Measurements from ENCODE around the gene TRAM2. TPM values are rescaled to one million over a fixed set of nuclear protein-coding genes. Genes with fewer than 3 reads are reported as not detected.

Gene TRAM2
- total RNA-seq, 4 donors from 2014 or later: 13.3 to 23.8 (median 18.5) TPM

- no peak for DNase-seq (ENCODE audit: extremely low spot score)
- Histone ChIP-seq H3K27me3 (no peaks in the 10 kb centered on the region), H3K36me3 (no peaks in the 10 kb centered on the region), H3K4me3 (no peak overlapping the region), H3K4me1 (peaks cover 94 to 100% (median 99%) of the 10 kb centered on the region in 4 donors), H3K9me3 (no peaks in the 10 kb centered on the region), H3K27ac (replicated peaks in 1 of 4) (peak overlapping the region in 1 of 4 donors; percentile 2)
- intact Hi-C loops (cut with DNase I): no loop called here
- WGBS: 69% methylated on average over 9 of the region's 9 CpGs
- TF ChIP-seq POLR2A (IDR thresholded peaks at IDR 0.05; ENCODE audit: low read depth): no peak
- TF ChIP-seq POLR2AphosphoS5 (IDR thresholded peaks at IDR 0.05): no peak
- no peak for TF ChIP-seq CTCF (IDR thresholded peaks at IDR 0.05)
- TF ChIP-seq EP300 (IDR thresholded peaks at IDR 0.05): no peak
Measured at GRCh38 chr6:52547647-52548352, 29.1 kb downstream of the TRAM2 start.

GRCh38 chr6:52546678-52547077, 30.2 kb downstream of the TRAM2 start:
- peaks cover 84 to 100% (median 97%) of the 10 kb centered on the region in 4 donors for H3K4me1 ChIP-seq
- 64% methylated on average over 3 of the region's 3 CpGs for WGBS
- no peaks in the 10 kb centered on the region for H3K27me3 ChIP-seq

GRCh38 chr6:52546192-52546591, 30.7 kb downstream of the TRAM2 start:
- Histone ChIP-seq H3K27me3 (no peaks in the 10 kb centered on the region), H3K4me3 (no peak overlapping the region), H3K27ac (replicated peaks in 1 of 4) (peak overlapping the region in 1 of 4 donors; percentile 10), H3K36me3 (no peaks in the 10 kb centered on the region), H3K4me1 (peaks cover 82 to 100% (median 97%) of the 10 kb centered on the region in 4 donors), H3K9me3 (no peaks in the 10 kb centered on the region)
- TF ChIP-seq CTCF (IDR thresholded peaks at IDR 0.05): no peak
- TF ChIP-seq POLR2AphosphoS5 (IDR thresholded peaks at IDR 0.05): no peak
- no peak for TF ChIP-seq POLR2A (IDR thresholded peaks at IDR 0.05; ENCODE audit: low read depth)
- TF ChIP-seq EP300 (IDR thresholded peaks at IDR 0.05): no peak
- intact Hi-C loops (cut with DNase I): no loop called here
- WGBS: 94% methylated on average over 1 of the region's 1 CpG
- DNase-seq (ENCODE audit: extremely low spot score): no peak

More at GRCh38 chr6:52546678-52547077, 30.2 kb downstream of the TRAM2 start:
- intact Hi-C loops (cut with DNase I): no loop called here
- H3K36me3 ChIP-seq: no peaks in the 10 kb centered on the region
- no peak for DNase-seq (ENCODE audit: extremely low spot score)
- no peak overlapping the region for H3K4me3 ChIP-seq
- no peaks in the 10 kb centered on the region for H3K9me3 ChIP-seq
- no peak for TF ChIP-seq POLR2A (IDR thresholded peaks at IDR 0.05; ENCODE audit: low read depth)
- TF ChIP-seq CTCF (IDR thresholded peaks at IDR 0.05): no peak
- TF ChIP-seq EP300 (IDR thresholded peaks at IDR 0.05): no peak
- no peak for TF ChIP-seq POLR2AphosphoS5 (IDR thresholded peaks at IDR 0.05)
- H3K27ac ChIP-seq (replicated peaks in 1 of 4): no peak overlapping the region

GRCh38 chr6:52545406-52546119, 31.3 kb downstream of the TRAM2 start:
- intact Hi-C loops (cut with DNase I): no loop called here
- Histone ChIP-seq H3K4me1 (peaks cover 81 to 100% (median 97%) of the 10 kb centered on the region in 4 donors), H3K36me3 (no peaks in the 10 kb centered on the region), H3K27ac (replicated peaks in 1 of 4) (peak overlapping the region; percentile 29 to 69 (median 56)), H3K9me3 (no peaks in the 10 kb centered on the region), H3K27me3 (no peaks in the 10 kb centered on the region), H3K4me3 (no peak overlapping the region)
- 84% methylated on average over 6 of the region's 6 CpGs for WGBS
- TF ChIP-seq POLR2AphosphoS5 (IDR thresholded peaks at IDR 0.05): no peak
- TF ChIP-seq EP300 (IDR thresholded peaks at IDR 0.05): no peak
- TF ChIP-seq POLR2A (IDR thresholded peaks at IDR 0.05; ENCODE audit: low read depth): no peak
- TF ChIP-seq CTCF (IDR thresholded peaks at IDR 0.05): no peak
- no peak for DNase-seq (ENCODE audit: extremely low spot score)
